ENCODE results near the gene SPTLC2. TPM values are rescaled to one million over a fixed set of nuclear protein-coding genes. Genes with fewer than 3 reads are reported as not detected.
"Not testable (repeated sequence)": the region's sequence is repeated elsewhere in the genome, so short reads cannot be mapped to it uniquely, and the experiment has no call there.

Gene SPTLC2
- total and polyA plus RNA-seq, 2 of the 8 experiments (the other 6 are each of a cell fraction or from before 2014, with no cell fraction given), result 8.9 to 35.1 TPM

- TF ChIP-seq SUZ12 (IDR thresholded peaks at IDR 0.05; ENCODE audit: low read length) (no peak), PHF8 (conservative IDR thresholded peaks at IDR 0.05; ENCODE audit: low read depth, low read length) (no peak), SAP30 (IDR thresholded peaks at IDR 0.05; ENCODE audit: insufficient read depth, insufficient replicate concordance, low read length) (no peak), E2F6 (IDR thresholded peaks at IDR 0.05) (no peak), FOSL1 (IDR thresholded peaks at IDR 0.05; ENCODE audit: insufficient read depth, low read depth, low read length) (no peak), CHD2 (IDR thresholded peaks at IDR 0.05; ENCODE audit: low read length) (no peak), ATF3 (IDR thresholded peaks at IDR 0.05; ENCODE audit: insufficient read depth, low read depth, low read length) (no peak), RXRA (IDR thresholded peaks at IDR 0.05; ENCODE audit: insufficient read depth, low read depth, low read length) (no peak), RBBP5 (IDR thresholded peaks at IDR 0.05; ENCODE audit: borderline replicate concordance, low read depth, low read length) (no peak)
Observed at GRCh38 chr14:77589099-77589498, 27.3 kb downstream of the SPTLC2 start (continued).

- H3K27ac ChIP-seq (ENCODE audit: low read depth, low read length); H4K20me1 ChIP-seq (replicated peaks in 1 of 2; ENCODE audit: control insufficient read depth in 1 of 2, insufficient read depth in 2 of 2, low read length in 2 of 2); H3K4me1 ChIP-seq (replicated peaks in 1 of 4; ENCODE audit: control insufficient read depth in 3 of 4, insufficient read depth in 4 of 4, low read length in 3 of 4); H4K8ac ChIP-seq (ENCODE audit: extremely low read depth, insufficient read depth, low read length); H2BK15ac ChIP-seq (ENCODE audit: low read length); FAIRE-seq; H2BK120ac ChIP-seq (replicated peaks; ENCODE audit: low read depth, low read length); DNase-seq (ENCODE audit: low read depth in 1 of 2, low spot score in 2 of 2); H4K5ac ChIP-seq (ENCODE audit: insufficient read length, low read depth, low read length); H3K79me1 ChIP-seq (ENCODE audit: low read depth, low read length); POLR2A ChIA-PET (ENCODE audit: partially characterized antibody); H3K4me3 ChIP-seq (ENCODE audit: extremely low read depth in 1 of 4, insufficient read depth in 2 of 4, low read depth in 3 of 4, low read length in 4 of 4); H3K36me3 ChIP-seq (ENCODE audit: control insufficient read depth in 2 of 4, insufficient read depth in 4 of 4, low read length in 3 of 4); H4K91ac ChIP-seq (replicated peaks; ENCODE audit: insufficient read length, low read length); H3K9me3 ChIP-seq (ENCODE audit: insufficient read depth in 2 of 2, low read depth in 1 of 2, low read length in 1 of 2); H3K18ac ChIP-seq (ENCODE audit: extremely low read depth, low read length); H3K9ac ChIP-seq (replicated peaks in 1 of 4; ENCODE audit: extremely low read depth in 1 of 4, low read depth in 3 of 4, low read length in 3 of 4); H2BK12ac ChIP-seq (ENCODE audit: low read depth, low read length); H2AK5ac ChIP-seq (ENCODE audit: low read depth, low read length); H3K14ac ChIP-seq (ENCODE audit: insufficient read length); H3K27me3 ChIP-seq (replicated peaks in 1 of 4; ENCODE audit: control insufficient read depth in 3 of 4, extremely low read depth in 1 of 4, insufficient read depth in 3 of 4, low read length in 3 of 4); H3K56ac ChIP-seq (replicated peaks; ENCODE audit: insufficient read length, low read depth, low read length); H2AFZ ChIP-seq (ENCODE audit: low read length); H3K23me2 ChIP-seq (ENCODE audit: low read depth, low read length); H3K23ac ChIP-seq (ENCODE audit: insufficient read length); H2BK5ac ChIP-seq (ENCODE audit: low read depth, low read length); H3K4me2 ChIP-seq (ENCODE audit: insufficient read depth in 1 of 2, low read depth in 2 of 2, low read length in 2 of 2); H2BK20ac ChIP-seq (ENCODE audit: low read length); H3K4ac ChIP-seq (replicated peaks; ENCODE audit: insufficient read length, low read depth, low read length); CTCF ChIA-PET (ENCODE audit: partially characterized antibody): not testable (repeated sequence)
- WGBS, 2 experiments (ENCODE audit: extremely low coverage in 1 of 2, insufficient coverage in 1 of 2, insufficient read length in 1 of 2, insufficient replicate concordance in 2 of 2, low coverage in 1 of 2, low lambda C conversion rate in 2 of 2, missing lambda C conversion rate in 1 of 2), result 93% methylated on average over 11 of the region's 11 CpGs; no CpG with 5 or more reads in 1 of the 2 experiments
- H3K79me2 ChIP-seq (ENCODE audit: control insufficient read depth in 1 of 2, insufficient read depth in 2 of 2, low read length in 2 of 2), result peaks cover 0 to 30% of the 10 kb centered on the region in 2 experiments; a peak in 2 of 4 replicates
Observed at GRCh38 chr14:77588411-77589025, 27.9 kb downstream of the SPTLC2 start.
